B cell (primary cell): ENCODE data around the gene TUBB2A. TPM values are rescaled to one million over a fixed set of nuclear protein-coding genes. Genes with fewer than 3 reads are reported as not detected.

Experiments used
- ATAC-seq: fragments of 200-7000 bp; cut with Tn5 transposase; one replicate; pipeline ENCODE4 v1.10.0; 2021; ENCODE audit warnings: low read depth, mild to moderate bottlenecking, moderate number of reproducible peaks, moderate library complexity
- CTCF ChIA-PET: fragments of 350-600 bp; sonication (Branson Sonifier 250); formaldehyde crosslinking; loops from one replicate; lab custom pipeline; 2021; ENCODE audit warnings: antibody characterized with exemption, inconsistent platforms; lab: Charles Lee
- POLR2A ChIA-PET: fragments of 350-600 bp; sonication (Branson Sonifier 250); formaldehyde crosslinking; loops from one replicate; lab custom pipeline; 2021; ENCODE audit warnings: antibody characterized with exemption; lab: Charles Lee
- DNase-seq: peaks from one replicate; pipeline ENCODE4 v3.0.0; 2013
- H2AFZ ChIP-seq: 2 replicates; pipeline ENCODE4 v1.6.1; 2012; ENCODE audit warnings: mild to moderate bottlenecking, low read depth, low read length; ENCODE audit not compliant: insufficient read depth, poor library complexity, severe bottlenecking
- H3K27ac ChIP-seq, 2 donors: 1 replicate in 1 of 2; 2 replicates in 1 of 2; pipeline ENCODE4 v1.5.1; 2012 to 2013; ENCODE audit warnings: low read length in 2 of 2, mild to moderate bottlenecking in 2 of 2, moderate library complexity in 1 of 2
- H3K27me3 ChIP-seq, 4 experiments: fragments of 200-600 bp in 1 of 4; sonication (generic) in 1 of 4; replicated peaks in 1 of 4; 1 replicate in 2 of 4; 2 replicates in 2 of 4; pipeline versions ENCODE4 v1.6.1 to v1.7.0; 2013 to 2016; ENCODE audit warnings: low read length in 3 of 4, mild to moderate bottlenecking in 2 of 4, mixed read lengths in 1 of 4, moderate library complexity in 1 of 4; ENCODE audit not compliant: insufficient read depth in 4 of 4, control insufficient read depth in 3 of 4; ENCODE audit errors: control extremely low read depth in 1 of 4
- H3K36me3 ChIP-seq, 2 experiments: replicated peaks in 1 of 2; 1 replicate in 1 of 2; 2 replicates in 1 of 2; pipeline versions ENCODE4 v1.6.1 to v1.7.1; 2013; ENCODE audit warnings: low read length in 1 of 2; ENCODE audit not compliant: insufficient read depth in 2 of 2, control insufficient read depth in 1 of 2; ENCODE audit errors: control extremely low read depth in 1 of 2, extremely low read depth in 1 of 2
- H3K4me1 ChIP-seq, 2 donors: fragments of 200-600 bp in 1 of 2; sonication (generic) in 1 of 2; 1 replicate in 1 of 2; 2 replicates in 1 of 2; pipeline versions ENCODE4 v1.5.1 to v1.6.1; 2013 to 2017; ENCODE audit warnings: low read length in 2 of 2; ENCODE audit not compliant: control insufficient read depth in 2 of 2, insufficient read depth in 2 of 2
- H3K4me2 ChIP-seq: replicated peaks from 2 replicates; pipeline ENCODE3; 2012; ENCODE audit warnings: mild to moderate bottlenecking, low read depth, low read length; ENCODE audit not compliant: poor library complexity, severe bottlenecking
- H3K4me3 ChIP-seq, 5 experiments: fragments of 200-600 bp in 1 of 5; sonication (generic) in 1 of 5; 1 replicate in 3 of 5; 2 replicates in 2 of 5; pipeline versions ENCODE4 v1.5.1 to v1.7.0; 2011 to 2016; ENCODE audit warnings: low read length in 4 of 5, mild to moderate bottlenecking in 4 of 5, low read depth in 2 of 5, control low read depth in 1 of 5, moderate library complexity in 1 of 5; ENCODE audit not compliant: insufficient read depth in 1 of 5; ENCODE audit errors: control extremely low read depth in 1 of 5, extremely low read depth in 1 of 5
- H3K79me2 ChIP-seq: fragments of 200-600 bp; sonication (generic); one replicate; pipeline ENCODE4 v1.6.0; 2016; ENCODE audit warnings: low read length; ENCODE audit not compliant: control insufficient read depth, insufficient read depth
- H3K9ac ChIP-seq: fragments of 200-600 bp; sonication (generic); 2 replicates; pipeline ENCODE4 v1.6.1; 2017; ENCODE audit warnings: mild to moderate bottlenecking, low read length, moderate library complexity
- H3K9me3 ChIP-seq, 3 donors: one replicate each; pipeline versions ENCODE4 v1.6.1 to v1.7.1; 2013; ENCODE audit warnings: low read length in 2 of 3; ENCODE audit not compliant: control insufficient read depth in 2 of 3, insufficient read depth in 1 of 3; ENCODE audit errors: control extremely low read depth in 1 of 3
- H4K20me1 ChIP-seq: 2 replicates; pipeline ENCODE4 v1.6.0; 2012; ENCODE audit warnings: mild to moderate bottlenecking, low read length; ENCODE audit not compliant: insufficient read depth, control insufficient read depth, poor library complexity, severe bottlenecking
- H3K27ac Mint-ChIP-seq: one replicate; pipeline ENCODE4 v1.8.0; 2021; ENCODE audit warnings: mixed read lengths
- H3K27me3 Mint-ChIP-seq: one replicate; pipeline ENCODE4 v1.8.0; 2021; ENCODE audit warnings: mixed read lengths
- H3K4me1 Mint-ChIP-seq: one replicate; pipeline ENCODE4 v1.8.0; 2021; ENCODE audit warnings: mixed read lengths
- H3K4me3 Mint-ChIP-seq: one replicate; pipeline ENCODE4 v1.8.0; 2021; ENCODE audit warnings: mixed read lengths
- H3K9me3 Mint-ChIP-seq: one replicate; pipeline ENCODE4 v1.8.0; 2022; ENCODE audit warnings: mixed read lengths; ENCODE audit not compliant: insufficient read depth
- EZH2 ChIP-seq: IDR thresholded peaks from 2 replicates; pipeline ENCODE4 v1.6.1; 2012; ENCODE audit warnings: borderline replicate concordance, low read depth, mild to moderate bottlenecking, moderate library complexity, low read length; ENCODE audit not compliant: insufficient read depth, poor library complexity, severe bottlenecking
- WGBS: methylation state at CpG from one replicate; pipeline ENCODE4 v1.1.5; 2013; ENCODE audit warnings: missing lambda C conversion rate; ENCODE audit not compliant: insufficient coverage; 5-methylcytosine and 5-hydroxymethylcytosine counted together
- intact Hi-C: fragments of 100-400 bp; cut with micrococcal nuclease; formaldehyde crosslinking; loops from one replicate; pipeline ENCODE4 v1.10.0; 2022
- polyA plus RNA-seq: library from polyadenylated mRNA; depleted of rRNA; stranded (reverse); fragments of >200 nt; gene quantifications from 2 replicates; pipeline ENCODE4 v1.2.3, GENCODE V29; 2012
- total RNA-seq, 2 donors: library from RNA; stranded (reverse); fragments of 120-200 nt in 1 of 2; gene quantifications; 1 replicate in 1 of 2; 2 replicates in 1 of 2; pipeline versions ENCODE4 v1.2.3 to v1.2.4, GENCODE V29; 2013 to 2022
- TF ChIP-seq, protein P1 (sequence below): fragments of 200-600 bp; IDR thresholded peaks from one replicate; pipeline ENCODE4 v1.8.0; 2022; ENCODE audit warnings: antibody characterized with exemption, mild to moderate bottlenecking

TUBB2A gene
- total and polyA plus RNA-seq, 2 donors (not counting 1 experiment from before 2014, with no cell fraction given) = 4.2 to 146 TPM

DNA sequence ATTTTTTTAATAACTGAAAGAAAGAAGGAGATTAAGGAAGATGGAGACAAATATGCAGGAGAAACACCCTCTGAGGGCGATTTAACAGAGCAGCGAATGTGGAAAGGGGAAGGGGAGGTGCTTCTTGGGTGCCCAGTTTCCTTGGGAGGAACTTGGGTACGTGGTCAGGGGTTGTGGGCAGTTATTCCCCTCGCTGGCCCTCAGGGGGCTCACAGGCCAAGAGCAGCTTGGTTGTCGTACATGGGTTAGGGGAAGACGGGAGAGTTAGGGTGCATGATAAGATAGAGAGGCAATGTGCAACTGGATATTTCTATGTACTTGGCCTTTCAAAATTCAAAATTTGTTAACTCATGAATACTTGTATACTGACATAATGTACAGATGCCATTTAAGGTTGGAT lies 7.0 kb upstream of the TUBB2A start:
- DNase-seq (no peak), ATAC-seq (no peak)
- ChIA-PET CTCF (no interaction called here), POLR2A (interaction anchor here (0.6 kb wide), 1 partner anchor 30 kb away, joined by 6 read pairs; no protein-coding TSS in a partner anchor)
- Histone ChIP-seq H3K9ac (no peak overlapping the region), H4K20me1 (no peaks in the 10 kb centered on the region), H3K27me3 (peaks cover 0 to 11% (median 0%) of the 10 kb centered on the region in 4 experiments), H3K27ac (no peak overlapping the region), H3K9me3 (no peaks in the 10 kb centered on the region), H3K79me2 (no peaks in the 10 kb centered on the region), H3K4me3 (no peak overlapping the region), H2AFZ (no peak overlapping the region), H3K4me2 (no peak overlapping the region), H3K4me1 (peaks cover 6 to 13% of the 10 kb centered on the region in 2 donors), H3K36me3 (no peaks in the 10 kb centered on the region)
- whole genome bisulfite sequencing = 60% methylated on average over 3 of the region's 6 CpGs
- Mint-ChIP-seq H3K27ac (peak overlapping the region; percentile 33), H3K9me3 (no peaks in the 10 kb centered on the region), H3K4me1 (peaks cover 20% of the 10 kb centered on the region), H3K4me3 (peak overlapping the region; percentile 29), H3K27me3 (peaks cover 4% of the 10 kb centered on the region)
- TF ChIP-seq EZH2 = no peak
- TF ChIP-seq, protein P1, sequence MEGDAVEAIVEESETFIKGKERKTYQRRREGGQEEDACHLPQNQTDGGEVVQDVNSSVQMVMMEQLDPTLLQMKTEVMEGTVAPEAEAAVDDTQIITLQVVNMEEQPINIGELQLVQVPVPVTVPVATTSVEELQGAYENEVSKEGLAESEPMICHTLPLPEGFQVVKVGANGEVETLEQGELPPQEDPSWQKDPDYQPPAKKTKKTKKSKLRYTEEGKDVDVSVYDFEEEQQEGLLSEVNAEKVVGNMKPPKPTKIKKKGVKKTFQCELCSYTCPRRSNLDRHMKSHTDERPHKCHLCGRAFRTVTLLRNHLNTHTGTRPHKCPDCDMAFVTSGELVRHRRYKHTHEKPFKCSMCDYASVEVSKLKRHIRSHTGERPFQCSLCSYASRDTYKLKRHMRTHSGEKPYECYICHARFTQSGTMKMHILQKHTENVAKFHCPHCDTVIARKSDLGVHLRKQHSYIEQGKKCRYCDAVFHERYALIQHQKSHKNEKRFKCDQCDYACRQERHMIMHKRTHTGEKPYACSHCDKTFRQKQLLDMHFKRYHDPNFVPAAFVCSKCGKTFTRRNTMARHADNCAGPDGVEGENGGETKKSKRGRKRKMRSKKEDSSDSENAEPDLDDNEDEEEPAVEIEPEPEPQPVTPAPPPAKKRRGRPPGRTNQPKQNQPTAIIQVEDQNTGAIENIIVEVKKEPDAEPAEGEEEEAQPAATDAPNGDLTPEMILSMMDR = no peak
- intact Hi-C loops = loop anchor here (5.0 kb wide), 1 partner anchor 322 kb away; the partner anchor contains the start of gene SERPINB1

DNA sequence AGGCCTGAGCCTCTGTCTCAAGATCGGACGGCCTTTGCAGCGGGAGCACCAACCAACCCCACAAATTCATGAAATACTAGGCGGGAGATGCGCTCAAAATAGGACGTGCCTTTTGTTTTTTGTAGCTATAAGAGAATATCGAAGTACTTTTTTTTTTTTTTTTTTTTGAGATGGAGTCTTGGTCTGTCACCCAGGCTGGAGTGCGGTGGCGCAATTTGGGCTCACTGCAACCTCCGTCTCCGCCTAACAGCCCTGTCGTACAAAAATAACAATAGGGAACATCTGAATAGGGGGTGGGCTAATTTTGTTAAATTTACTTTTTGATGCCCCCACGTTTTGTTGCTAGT lies 5.9 kb upstream of the TUBB2A start:
- Histone ChIP-seq H3K4me1 (peaks cover 8 to 15% of the 10 kb centered on the region in 2 donors), H3K27me3 (peaks cover 0 to 10% (median 0%) of the 10 kb centered on the region in 4 experiments), H3K4me3 (peak overlapping the region; percentile 36 to 81 (median 77)), H3K9ac (peak overlapping the region; percentile 77), H4K20me1 (no peaks in the 10 kb centered on the region), H3K9me3 (no peaks in the 10 kb centered on the region), H3K27ac (no peak overlapping the region), H3K4me2 (peak overlapping the region; percentile 89), H3K79me2 (no peaks in the 10 kb centered on the region), H3K36me3 (no peaks in the 10 kb centered on the region), H2AFZ (peak overlapping the region; percentile 20)
- Mint-ChIP-seq H3K27ac (peak overlapping the region; percentile 44), H3K4me3 (peak overlapping the region; percentile 83), H3K9me3 (no peaks in the 10 kb centered on the region), H3K27me3 (peaks cover 4% of the 10 kb centered on the region), H3K4me1 (peaks cover 21% of the 10 kb centered on the region)
- ChIA-PET POLR2A (no interaction called here), CTCF (interaction anchor here (1.0 to 3.0 kb wide), 7 partner anchors 9 to 91 kb away, joined by 3 to 19 read pairs (median 4); partner anchors contain the start of gene TUBB2B)
- WGBS = no CpG with 5 or more reads among the region's 13 CpGs
- ATAC-seq (peak; percentile 5), DNase-seq (no peak)
- intact Hi-C loops = loop anchor here (1.0 to 5.0 kb wide), 5 partner anchors 45 to 974 kb away; partner anchors contain the start of genes BPHL and SERPINB1
- TF ChIP-seq EZH2 = no peak
- TF ChIP-seq, protein P1 = no peak
